Type B pancreatic cell (in vitro differentiated cells): ENCODE data around the gene EXOSC7. TPM values are rescaled to one million over a fixed set of nuclear protein-coding genes. Genes with fewer than 3 reads are reported as not detected.

Source experiments
- DNase-seq: peaks from one replicate; pipeline ENCODE4 v3.0.0; 2021; ENCODE audit warnings: mixed read lengths; ENCODE audit not compliant: unreplicated experiment; ENCODE audit errors: extremely low spot score
- H3K27ac Mint-ChIP-seq: 2 replicates; pipeline ENCODE4 v1.8.0; 2021; ENCODE audit warnings: mild to moderate bottlenecking, mixed read lengths
- H3K27me3 Mint-ChIP-seq: 2 replicates; pipeline ENCODE4 v1.8.0; 2021; ENCODE audit warnings: mixed read lengths
- H3K36me3 Mint-ChIP-seq: 2 replicates; pipeline ENCODE4 v1.8.0; 2021; ENCODE audit warnings: mixed read lengths
- H3K4me1 Mint-ChIP-seq: one replicate; pipeline ENCODE4 v1.8.0; 2021; ENCODE audit warnings: mixed read lengths; ENCODE audit not compliant: unreplicated experiment
- H3K4me3 Mint-ChIP-seq: 2 replicates; pipeline ENCODE4 v1.8.0; 2021; ENCODE audit warnings: mild to moderate bottlenecking, mixed read lengths
- H3K9me3 Mint-ChIP-seq: 2 replicates; pipeline ENCODE4 v1.8.0; 2021; ENCODE audit warnings: mixed read lengths
- total RNA-seq: library from RNA; stranded (reverse); gene quantifications from 2 replicates; pipeline ENCODE4 v1.2.1, GENCODE V29; 2021; ENCODE audit warnings: low replicate concordance
- TF ChIP-seq, protein P1 (sequence below): fragments of 200-600 bp; sonication (generic); conservative IDR thresholded peaks from 2 replicates; pipeline ENCODE4 v1.5.0; 2021; ENCODE audit warnings: antibody characterized with exemption, mild to moderate bottlenecking

The EXOSC7 gene
- total RNA-seq, 1 donor from 2014 or later, result 49.7 TPM

DNA sequence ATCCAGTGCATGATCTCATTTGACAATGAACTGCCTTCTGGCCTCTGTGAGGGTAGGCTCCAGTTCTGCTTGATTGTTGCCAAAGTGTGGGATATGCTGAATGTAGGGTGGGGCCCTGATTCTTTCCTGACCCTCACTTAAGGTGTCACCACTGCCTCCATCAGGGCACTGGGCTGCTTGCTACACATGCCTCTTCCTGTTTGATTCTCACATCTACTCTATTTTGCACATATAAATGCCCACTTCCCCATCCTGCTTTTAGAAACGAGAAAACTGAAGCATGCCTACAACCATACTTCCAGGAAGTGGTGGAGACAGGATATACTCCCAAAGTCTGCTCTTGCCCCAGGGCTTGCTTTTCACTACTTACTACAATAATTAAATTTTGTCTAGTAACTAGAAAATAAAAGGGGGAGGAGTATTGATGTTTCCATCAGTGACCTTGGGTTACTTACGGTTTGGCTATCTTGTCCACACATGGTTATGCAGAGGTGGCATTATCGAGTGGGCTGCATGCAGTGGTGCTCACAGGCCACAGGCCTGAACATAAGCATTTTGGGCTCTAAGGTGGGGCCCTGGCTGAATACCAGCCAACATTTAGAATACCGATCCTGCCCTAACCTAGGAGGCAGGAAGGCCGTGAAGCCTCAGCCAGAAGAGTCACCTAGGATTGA lies 6.8 kb upstream of the EXOSC7 start:
- TF ChIP-seq, protein P1, sequence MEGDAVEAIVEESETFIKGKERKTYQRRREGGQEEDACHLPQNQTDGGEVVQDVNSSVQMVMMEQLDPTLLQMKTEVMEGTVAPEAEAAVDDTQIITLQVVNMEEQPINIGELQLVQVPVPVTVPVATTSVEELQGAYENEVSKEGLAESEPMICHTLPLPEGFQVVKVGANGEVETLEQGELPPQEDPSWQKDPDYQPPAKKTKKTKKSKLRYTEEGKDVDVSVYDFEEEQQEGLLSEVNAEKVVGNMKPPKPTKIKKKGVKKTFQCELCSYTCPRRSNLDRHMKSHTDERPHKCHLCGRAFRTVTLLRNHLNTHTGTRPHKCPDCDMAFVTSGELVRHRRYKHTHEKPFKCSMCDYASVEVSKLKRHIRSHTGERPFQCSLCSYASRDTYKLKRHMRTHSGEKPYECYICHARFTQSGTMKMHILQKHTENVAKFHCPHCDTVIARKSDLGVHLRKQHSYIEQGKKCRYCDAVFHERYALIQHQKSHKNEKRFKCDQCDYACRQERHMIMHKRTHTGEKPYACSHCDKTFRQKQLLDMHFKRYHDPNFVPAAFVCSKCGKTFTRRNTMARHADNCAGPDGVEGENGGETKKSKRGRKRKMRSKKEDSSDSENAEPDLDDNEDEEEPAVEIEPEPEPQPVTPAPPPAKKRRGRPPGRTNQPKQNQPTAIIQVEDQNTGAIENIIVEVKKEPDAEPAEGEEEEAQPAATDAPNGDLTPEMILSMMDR, result no peak
- Mint-ChIP-seq H3K27ac (peak overlapping the region; percentile 93), H3K9me3 (no peaks in the 10 kb centered on the region), H3K27me3 (no peaks in the 10 kb centered on the region), H3K4me1 (peaks cover 26% of the 10 kb centered on the region), H3K36me3 (no peaks in the 10 kb centered on the region), H3K4me3 (peak overlapping the region; percentile 40)
- no peak for DNase-seq

DNA sequence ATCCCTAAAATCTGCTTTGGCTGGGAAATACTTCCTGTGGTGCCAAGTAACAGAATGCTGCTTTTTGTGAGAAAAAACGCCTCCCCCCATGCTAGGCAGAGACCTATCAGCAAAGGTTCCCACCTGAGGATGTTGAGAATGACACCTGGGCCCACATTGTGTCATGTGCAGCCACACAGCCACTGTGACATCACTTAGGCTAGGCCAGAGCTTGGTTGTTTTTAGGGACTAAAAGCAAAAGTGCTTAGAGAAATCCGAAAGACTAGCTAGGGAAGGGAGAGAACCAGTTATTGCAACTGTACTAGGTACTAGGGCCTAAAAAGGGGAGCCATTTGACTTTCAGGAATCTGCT lies 6.2 kb upstream of the EXOSC7 start:
- no peaks in the 10 kb centered on the region for H3K36me3 Mint-ChIP-seq
- TF ChIP-seq, protein P1, result no peak

DNA sequence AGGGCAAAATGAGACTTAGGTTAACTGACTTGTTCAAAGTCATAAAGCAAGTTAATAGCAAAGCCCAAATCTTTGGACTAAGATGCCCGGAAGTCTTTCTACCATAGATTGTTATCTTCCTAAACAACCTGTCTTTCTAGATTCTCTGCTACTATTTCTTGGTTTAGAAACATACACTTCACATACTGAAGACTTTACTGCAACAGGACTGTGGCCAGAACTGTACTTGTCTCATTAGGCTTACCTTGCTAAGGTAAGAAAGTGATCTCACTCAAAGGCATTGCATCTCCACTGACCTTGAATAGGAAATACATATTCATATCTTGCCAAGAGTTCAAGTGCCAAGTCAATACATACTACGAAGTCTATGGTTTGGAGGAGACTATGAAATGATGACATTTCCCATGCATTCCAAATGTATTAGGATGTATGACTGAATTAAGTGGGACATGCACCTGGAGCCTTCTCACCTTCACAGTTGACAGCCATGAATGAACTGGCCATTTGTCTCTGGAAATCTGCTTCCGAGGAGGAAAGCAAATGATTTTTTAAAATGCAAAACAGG lies 5.0 kb upstream of the EXOSC7 start:
- H3K36me3 Mint-ChIP-seq, result no peaks in the 10 kb centered on the region
- peak overlapping the region; percentile 92 for H3K27ac Mint-ChIP-seq
- no peak for DNase-seq
- peaks cover 23% of the 10 kb centered on the region for H3K4me1 Mint-ChIP-seq
- H3K9me3 Mint-ChIP-seq, result no peaks in the 10 kb centered on the region
- no peaks in the 10 kb centered on the region for H3K27me3 Mint-ChIP-seq
- H3K4me3 Mint-ChIP-seq, result peak overlapping the region; percentile 50
- TF ChIP-seq, protein P1, result no peak

More for the DNA sequence above, 6.2 kb upstream of the EXOSC7 start:
- peaks cover 26% of the 10 kb centered on the region for H3K4me1 Mint-ChIP-seq
- no peaks in the 10 kb centered on the region for H3K27me3 Mint-ChIP-seq
- H3K27ac Mint-ChIP-seq, result peak overlapping the region; percentile 92
- no peak overlapping the region for H3K4me3 Mint-ChIP-seq
- DNase-seq, result no peak
- no peaks in the 10 kb centered on the region for H3K9me3 Mint-ChIP-seq

DNA sequence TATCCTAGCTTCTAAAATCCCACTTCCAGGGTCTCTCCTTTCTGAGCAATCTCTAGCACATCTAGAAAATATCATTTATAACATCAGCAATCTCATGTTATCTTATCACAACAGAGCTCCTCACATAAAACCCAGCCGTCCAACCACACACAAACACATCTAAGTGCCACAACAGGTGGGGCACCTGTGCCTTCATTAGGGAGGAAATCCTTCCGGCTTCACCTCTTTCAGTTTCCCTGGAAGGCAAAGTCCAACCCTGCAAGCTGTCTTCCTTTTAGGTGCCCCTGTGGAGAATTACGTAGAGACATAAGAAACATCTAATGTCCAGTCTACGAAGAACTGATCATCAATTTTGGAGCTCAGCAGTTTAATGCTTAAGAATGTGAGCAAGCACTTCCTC lies 1.6 kb upstream of the EXOSC7 start:
- Mint-ChIP-seq H3K27ac (peak overlapping the region; percentile 98), H3K27me3 (no peaks in the 10 kb centered on the region), H3K36me3 (peaks cover 4% of the 10 kb centered on the region), H3K4me1 (peaks cover 35% of the 10 kb centered on the region), H3K4me3 (peak overlapping the region; percentile 97), H3K9me3 (no peaks in the 10 kb centered on the region)
- TF ChIP-seq, protein P1, result no peak
- no peak for DNase-seq

DNA sequence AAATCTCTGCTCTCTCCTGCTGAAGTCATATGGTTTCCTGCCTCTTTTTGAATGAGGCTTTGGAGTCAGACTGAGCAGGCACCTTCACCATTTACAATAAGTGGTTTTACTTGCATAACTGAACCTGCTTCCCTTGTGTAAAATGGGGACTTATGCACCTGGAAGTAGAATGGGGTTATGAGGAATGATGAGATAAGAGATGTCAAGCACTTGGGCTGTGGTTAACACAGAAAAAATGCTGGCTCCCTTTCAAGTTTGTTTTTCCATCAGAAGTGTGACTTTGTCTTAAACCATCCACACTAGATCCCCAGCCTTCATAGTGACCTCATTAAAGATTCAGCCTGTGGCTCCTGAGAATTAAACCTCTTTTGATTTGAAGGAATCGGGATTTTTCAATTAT lies 5.2 kb downstream of the EXOSC7 start:
- no peak for DNase-seq
- H3K36me3 Mint-ChIP-seq, result peaks cover 12% of the 10 kb centered on the region
- no peak overlapping the region for H3K4me3 Mint-ChIP-seq
- TF ChIP-seq, protein P1, result no peak
- peaks cover 42% of the 10 kb centered on the region for H3K4me1 Mint-ChIP-seq
- no peaks in the 10 kb centered on the region for H3K27me3 Mint-ChIP-seq
- no peak overlapping the region for H3K27ac Mint-ChIP-seq
- H3K9me3 Mint-ChIP-seq, result no peaks in the 10 kb centered on the region
